CD8-positive, alpha-beta memory T cell (primary cell): ENCODE measurements around the gene PDCD1. TPM values are rescaled to one million over a fixed set of nuclear protein-coding genes. Genes with fewer than 3 reads are reported as not detected.
A peak's percentile ranks its signal among the peaks of the same experiment; 100 is the strongest.

Source experiments
- CTCF ChIA-PET: fragments of 350-600 bp; sonication (Branson Sonifier 250); formaldehyde crosslinking; loops from one replicate; lab custom pipeline; 2021; ENCODE audit warnings: antibody characterized with exemption; lab: Charles Lee
- POLR2A ChIA-PET: fragments of 350-600 bp; sonication (Branson Sonifier 250); formaldehyde crosslinking; loops from one replicate; lab custom pipeline; 2021; ENCODE audit warnings: antibody characterized with exemption; lab: Charles Lee
- DNase-seq, 5 donors: peaks; one replicate each; pipeline versions ENCODE4 v3.0.0 to v3.0.0-alpha.2; 2020 to 2022; ENCODE audit warnings: mixed read lengths in 1 of 5
- H3K27ac ChIP-seq: one replicate; pipeline ENCODE4 v1.7.0; 2013; ENCODE audit warnings: low read depth, mild to moderate bottlenecking, low read length, moderate library complexity
- H3K27me3 ChIP-seq: 2 replicates; pipeline ENCODE4 v1.7.0; 2013; ENCODE audit warnings: low read length, mild to moderate bottlenecking; ENCODE audit not compliant: insufficient read depth, poor library complexity, severe bottlenecking
- H3K36me3 ChIP-seq: 2 replicates; pipeline ENCODE4 v1.7.0; 2013; ENCODE audit warnings: mild to moderate bottlenecking, low read length, moderate library complexity; ENCODE audit not compliant: insufficient read depth
- H3K4me1 ChIP-seq: 2 replicates; pipeline ENCODE4 v1.7.0; 2013; ENCODE audit warnings: mild to moderate bottlenecking, low read length, moderate library complexity; ENCODE audit not compliant: insufficient read depth
- H3K4me3 ChIP-seq: 2 replicates; pipeline ENCODE4 v1.7.0; 2013; ENCODE audit warnings: mild to moderate bottlenecking, low read length
- H3K9me3 ChIP-seq: 2 replicates; pipeline ENCODE4 v1.7.0; 2013; ENCODE audit warnings: mild to moderate bottlenecking, low read length
- H3K27ac Mint-ChIP-seq, 8 donors: one replicate each; pipeline ENCODE4 v1.8.0; 2020 to 2021; ENCODE audit warnings: mixed read lengths in 8 of 8, mild to moderate bottlenecking in 6 of 8, inconsistent platforms in 3 of 8, moderate library complexity in 3 of 8
- H3K27me3 Mint-ChIP-seq, 2 donors: one replicate each; pipeline ENCODE4 v1.8.0; 2020 to 2021; ENCODE audit warnings: mixed read lengths in 2 of 2, mild to moderate bottlenecking in 1 of 2, moderate library complexity in 1 of 2
- H3K36me3 Mint-ChIP-seq, 3 donors: one replicate each; pipeline ENCODE4 v1.8.0; 2020 to 2021; ENCODE audit warnings: mixed read lengths in 3 of 3, inconsistent platforms in 1 of 3, mild to moderate bottlenecking in 1 of 3
- H3K4me1 Mint-ChIP-seq, 3 donors: one replicate each; pipeline ENCODE4 v1.8.0; 2020 to 2021; ENCODE audit warnings: mixed read lengths in 3 of 3, inconsistent platforms in 1 of 3, mild to moderate bottlenecking in 1 of 3
- H3K4me3 Mint-ChIP-seq, 7 donors: one replicate each; pipeline ENCODE4 v1.8.0; 2020 to 2021; ENCODE audit warnings: mixed read lengths in 7 of 7, mild to moderate bottlenecking in 6 of 7, moderate library complexity in 4 of 7, inconsistent platforms in 2 of 7
- H3K9me3 Mint-ChIP-seq, 5 donors: one replicate each; pipeline ENCODE4 v1.8.0; 2020 to 2022; ENCODE audit warnings: mixed read lengths in 5 of 5, mild to moderate bottlenecking in 3 of 5, moderate library complexity in 2 of 5, inconsistent platforms in 1 of 5
- polyA plus RNA-seq: library from polyadenylated mRNA; unstranded; fragments of 300-500 nt; fragmentation: Illumina TruSeq; gene quantifications from one replicate; pipeline ENCODE4 v1.2.3, GENCODE V29; 2021
- total RNA-seq, 2 experiments: library from RNA; stranded (reverse); gene quantifications; one replicate each; pipeline ENCODE4 v1.2.3, GENCODE V29; 2021

Gene PDCD1
- total and polyA plus RNA-seq, 3 experiments from 2014 or later, result 34.3 to 41.8 (median 39.3) TPM

DNA sequence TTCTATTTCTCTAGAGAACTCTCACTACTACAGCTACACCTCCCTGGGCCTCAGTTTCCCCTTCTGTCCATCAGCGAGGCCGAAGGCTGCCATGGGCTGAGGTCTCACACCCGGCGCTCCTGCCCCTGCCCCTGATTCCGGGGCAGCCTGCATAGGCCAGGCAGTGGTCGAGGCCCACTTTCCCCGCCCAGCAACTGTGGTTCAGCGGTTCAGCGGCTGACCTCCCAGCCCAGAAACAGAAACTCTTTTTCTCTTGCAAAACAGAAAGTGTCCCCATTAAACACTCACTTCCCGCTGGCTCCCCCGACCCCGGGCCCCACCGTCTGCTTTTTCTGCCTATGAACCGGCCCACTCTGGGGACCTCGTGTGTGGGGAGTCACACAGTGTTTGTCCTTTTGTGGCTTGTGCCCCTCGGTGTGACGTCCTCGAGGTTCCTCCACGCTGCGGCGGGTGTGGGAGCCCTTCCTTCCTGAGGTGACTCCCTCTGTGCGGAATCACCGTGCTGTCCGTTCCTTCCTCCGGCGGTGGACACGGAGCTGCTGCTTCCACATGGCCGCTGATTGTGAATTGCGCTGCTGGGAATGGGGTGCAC, 16.0 kb downstream of the PDCD1 start:
- peaks cover 23% of the 10 kb centered on the region for H3K4me1 ChIP-seq
- peak overlapping the region; percentile 41 for H3K4me3 ChIP-seq
- peak overlapping the region; percentile 48 for H3K27ac ChIP-seq
- H3K36me3 Mint-ChIP-seq, result no peaks in the 10 kb centered on the region
- no peaks in the 10 kb centered on the region for H3K27me3 Mint-ChIP-seq
- POLR2A ChIA-PET, result interaction anchor here (1.9 kb wide), 1 partner anchor 17 kb away, joined by 10 read pairs; no protein-coding TSS in a partner anchor
- peaks cover 0 to 2% (median 0%) of the 10 kb centered on the region in 5 donors for H3K9me3 Mint-ChIP-seq
- H3K4me3 Mint-ChIP-seq, result peak overlapping the region; percentile 79 to 91 (median 85)
- H3K27ac Mint-ChIP-seq, result peak overlapping the region; percentile 84 to 99 (median 94)
- no peaks in the 10 kb centered on the region for H3K9me3 ChIP-seq
- no peaks in the 10 kb centered on the region for H3K27me3 ChIP-seq
- peaks cover 36 to 52% (median 46%) of the 10 kb centered on the region in 3 donors for H3K4me1 Mint-ChIP-seq
- no peaks in the 10 kb centered on the region for H3K36me3 ChIP-seq
- DNase-seq, result peak; percentile 32 to 77 (median 63)
- CTCF ChIA-PET, result no interaction called here

DNA sequence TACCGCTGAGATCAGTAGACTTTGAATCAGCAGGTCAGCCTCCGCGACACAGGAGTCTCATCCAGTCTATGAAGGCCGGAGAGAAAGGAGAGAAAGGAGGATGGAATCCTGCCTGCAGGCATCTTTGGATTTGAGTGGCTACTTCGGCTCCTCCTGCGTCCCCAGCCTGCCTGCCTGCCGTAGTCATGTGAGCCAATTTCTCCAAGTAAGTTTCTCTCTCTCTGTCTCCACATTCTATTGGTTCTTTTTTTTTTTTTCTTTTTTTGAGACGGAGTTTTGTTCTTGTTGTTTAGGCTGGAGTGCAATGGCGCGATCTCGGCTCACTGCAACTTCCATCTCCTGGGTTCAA, 16.7 kb downstream of the PDCD1 start:
- Histone ChIP-seq H3K4me1 (peaks cover 23% of the 10 kb centered on the region), H3K27ac (no peak overlapping the region), H3K4me3 (no peak overlapping the region), H3K36me3 (no peaks in the 10 kb centered on the region), H3K27me3 (no peaks in the 10 kb centered on the region), H3K9me3 (no peaks in the 10 kb centered on the region)
- Mint-ChIP-seq H3K36me3 (no peaks in the 10 kb centered on the region), H3K27me3 (no peaks in the 10 kb centered on the region), H3K4me1 (peaks cover 36 to 52% (median 50%) of the 10 kb centered on the region in 3 donors), H3K27ac (peak overlapping the region in 7 of 8 donors; percentile 84 to 99 (median 96)), H3K9me3 (peaks cover 0 to 2% (median 0%) of the 10 kb centered on the region in 5 donors), H3K4me3 (peak overlapping the region in 3 of 7 donors; percentile 86 to 91 (median 86))
- ChIA-PET CTCF (interaction anchor here (1.1 kb wide), 1 partner anchor 17 kb away, joined by 3 read pairs; no protein-coding TSS in a partner anchor), POLR2A (no interaction called here)
- no peak for DNase-seq

DNA sequence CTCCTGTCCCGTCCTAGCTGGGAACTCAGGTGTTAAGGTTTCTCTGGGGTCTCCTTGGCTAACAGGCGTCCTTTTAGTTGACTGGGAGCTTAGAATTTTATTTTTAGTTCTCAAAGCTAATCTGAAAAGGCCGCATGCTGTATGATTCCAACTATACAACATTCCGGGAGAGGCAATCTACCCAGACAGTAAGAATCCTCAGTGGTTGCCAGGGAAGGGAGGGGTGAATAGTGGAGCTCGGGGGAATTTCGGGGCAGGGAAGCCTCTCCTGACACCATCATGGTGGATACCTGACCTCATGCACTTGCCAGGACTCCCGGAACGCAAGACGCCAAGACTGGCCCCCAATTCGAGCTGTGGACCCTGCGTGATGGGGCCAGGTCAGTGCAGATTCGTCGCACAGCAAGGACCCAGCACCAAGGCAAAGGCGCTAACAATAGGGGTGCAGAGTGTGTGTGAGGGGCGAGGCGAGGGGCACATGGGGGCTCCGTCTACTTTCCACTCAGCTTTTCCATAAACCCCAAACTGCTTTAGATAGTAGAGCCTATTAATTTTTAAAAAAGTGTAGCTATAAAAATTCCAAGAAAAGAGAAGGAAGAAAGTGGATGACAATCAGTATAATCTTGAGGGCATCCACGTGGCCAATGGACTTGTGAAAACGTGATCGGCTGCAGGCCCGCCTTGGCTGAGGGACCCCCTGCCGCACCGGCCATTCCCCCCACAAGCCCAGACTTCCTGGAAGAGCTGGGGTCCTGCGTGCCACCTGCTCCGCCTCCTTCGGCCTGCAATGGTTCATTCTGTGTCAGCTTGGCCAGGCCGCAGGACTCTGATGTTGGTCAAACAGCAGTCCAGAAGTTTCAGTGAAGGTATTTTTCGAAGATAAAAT, 17.3 kb downstream of the PDCD1 start:
- H3K4me1 Mint-ChIP-seq, result peaks cover 35 to 50% (median 47%) of the 10 kb centered on the region in 3 donors
- ChIA-PET CTCF (interaction anchor here (1.1 kb wide), 2 partner anchors 16 to 27 kb away, joined by 3 to 8 read pairs; partner anchors contain the start of gene RTP5), POLR2A (no interaction called here)
- Histone ChIP-seq H3K36me3 (no peaks in the 10 kb centered on the region), H3K9me3 (no peaks in the 10 kb centered on the region), H3K27me3 (no peaks in the 10 kb centered on the region), H3K4me3 (no peak overlapping the region), H3K27ac (no peak overlapping the region), H3K4me1 (peaks cover 23% of the 10 kb centered on the region)
- H3K4me3 Mint-ChIP-seq, result peak overlapping the region in 2 of 7 donors; percentile 37 to 44
- peaks cover 0 to under 1% (median 0%) of the 10 kb centered on the region in 5 donors for H3K9me3 Mint-ChIP-seq
- H3K36me3 Mint-ChIP-seq, result no peaks in the 10 kb centered on the region
- peak overlapping the region in 7 of 8 donors; percentile 47 to 97 (median 84) for H3K27ac Mint-ChIP-seq
- no peaks in the 10 kb centered on the region for H3K27me3 Mint-ChIP-seq
- DNase-seq, result no peak

DNA sequence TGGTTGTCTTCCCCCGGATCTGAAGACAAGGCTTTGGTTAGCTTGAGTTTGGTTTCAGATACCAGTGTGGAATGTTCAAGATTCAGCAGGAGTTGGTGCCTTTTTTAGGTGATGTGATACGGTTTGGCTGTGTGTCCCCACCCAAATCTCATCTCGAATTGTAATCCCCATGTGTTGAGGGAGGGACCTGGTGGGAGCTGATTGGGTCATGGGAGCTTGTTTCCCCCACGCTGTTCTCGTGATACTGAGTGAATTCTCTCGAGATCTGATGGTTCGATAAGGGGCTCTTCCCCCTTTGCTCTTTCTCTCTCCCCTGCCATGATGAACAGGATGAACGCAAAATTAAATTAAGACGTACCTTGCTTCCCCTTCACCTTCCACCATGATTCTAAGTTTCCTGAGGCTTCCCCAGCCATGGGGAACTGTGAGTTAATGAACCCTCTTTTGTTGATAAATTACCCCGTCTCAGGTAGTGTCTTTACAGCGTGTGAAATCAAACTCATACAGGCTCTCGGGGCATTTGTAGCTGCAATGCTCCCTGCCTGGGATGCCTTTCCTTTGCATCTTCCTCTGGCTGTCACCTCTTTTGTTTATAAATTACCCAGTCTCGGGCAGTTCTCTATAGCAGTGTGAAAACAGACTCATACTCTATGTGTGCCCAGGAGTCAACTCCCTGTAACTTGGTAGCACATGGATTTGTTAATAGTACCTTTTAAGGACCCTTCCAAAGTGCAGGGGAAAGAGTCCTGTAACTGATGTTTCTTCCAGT, 21.3 kb downstream of the PDCD1 start:
- Mint-ChIP-seq H3K36me3 (no peaks in the 10 kb centered on the region), H3K27ac (peak overlapping the region in 2 of 8 donors; percentile 45 to 52), H3K4me3 (no peak overlapping the region), H3K27me3 (peaks cover 0 to 3% of the 10 kb centered on the region in 2 donors), H3K4me1 (peaks cover 22 to 26% (median 26%) of the 10 kb centered on the region in 3 donors), H3K9me3 (no peaks in the 10 kb centered on the region)
- CTCF ChIA-PET, result interaction anchor here (1.1 kb wide), 1 partner anchor 41 kb away, joined by 3 read pairs; no protein-coding TSS in a partner anchor
- POLR2A ChIA-PET, result no interaction called here
- Histone ChIP-seq H3K27me3 (no peaks in the 10 kb centered on the region), H3K36me3 (no peaks in the 10 kb centered on the region), H3K9me3 (no peaks in the 10 kb centered on the region), H3K4me3 (no peak overlapping the region), H3K4me1 (no peaks in the 10 kb centered on the region), H3K27ac (no peak overlapping the region)
- no peak for DNase-seq

DNA sequence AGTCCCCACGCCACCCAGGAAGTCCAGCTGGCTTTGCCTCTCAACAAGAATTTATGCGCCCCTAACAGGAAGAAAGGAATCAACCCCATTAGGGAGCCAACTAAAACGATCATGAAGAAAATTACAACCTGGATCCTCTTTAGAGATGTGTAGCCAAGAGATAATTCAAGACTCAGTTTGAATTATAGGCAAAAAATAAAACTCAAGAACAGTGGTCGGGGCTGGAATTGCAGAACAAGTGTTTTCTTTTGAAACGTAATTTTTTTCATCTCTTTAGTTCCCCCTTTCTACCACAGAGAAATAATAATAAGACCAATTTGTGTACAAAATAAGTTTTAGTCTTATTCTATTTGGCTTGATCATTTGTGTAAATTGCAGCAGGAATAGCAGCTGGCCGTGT, 22.4 kb downstream of the PDCD1 start:
- H3K4me1 Mint-ChIP-seq, result peaks cover 17 to 21% (median 21%) of the 10 kb centered on the region in 3 donors
- peaks cover 0 to 4% of the 10 kb centered on the region in 2 donors for H3K27me3 Mint-ChIP-seq
- H3K36me3 ChIP-seq, result no peaks in the 10 kb centered on the region
- no peaks in the 10 kb centered on the region for H3K4me1 ChIP-seq
- ChIA-PET POLR2A (no interaction called here), CTCF (no interaction called here)
- no peaks in the 10 kb centered on the region for H3K27me3 ChIP-seq
- no peak overlapping the region for H3K27ac Mint-ChIP-seq
- H3K4me3 Mint-ChIP-seq, result no peak overlapping the region
- DNase-seq, result no peak
- H3K36me3 Mint-ChIP-seq, result no peaks in the 10 kb centered on the region
- H3K27ac ChIP-seq, result no peak overlapping the region
- H3K9me3 ChIP-seq, result no peaks in the 10 kb centered on the region
- no peaks in the 10 kb centered on the region for H3K9me3 Mint-ChIP-seq
- no peak overlapping the region for H3K4me3 ChIP-seq

DNA sequence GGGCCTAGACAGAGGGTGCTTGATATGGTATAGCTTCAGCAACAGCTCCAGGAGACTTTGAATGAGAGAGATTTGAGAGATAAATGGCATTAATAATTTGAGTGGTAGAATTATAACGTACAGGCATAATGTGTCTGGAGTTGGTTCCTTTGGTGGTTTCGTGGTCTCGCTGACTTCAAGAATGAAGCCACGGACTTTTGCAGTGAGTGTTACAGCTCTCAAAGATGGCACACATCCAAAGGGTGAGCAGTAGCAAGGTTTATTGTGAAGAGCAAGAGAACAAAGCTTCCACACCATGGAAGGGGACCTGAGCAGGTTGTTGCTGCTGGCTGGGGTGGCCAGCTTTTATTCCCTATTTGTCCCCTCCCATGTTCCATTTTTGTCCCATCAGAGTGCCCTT, 23.1 kb downstream of the PDCD1 start:
- Histone ChIP-seq H3K4me3 (no peak overlapping the region), H3K4me1 (no peaks in the 10 kb centered on the region), H3K27me3 (no peaks in the 10 kb centered on the region), H3K27ac (no peak overlapping the region), H3K36me3 (no peaks in the 10 kb centered on the region), H3K9me3 (no peaks in the 10 kb centered on the region)
- no peak overlapping the region for H3K4me3 Mint-ChIP-seq
- CTCF ChIA-PET, result no interaction called here
- H3K4me1 Mint-ChIP-seq, result peaks cover 15 to 17% (median 16%) of the 10 kb centered on the region in 3 donors
- H3K36me3 Mint-ChIP-seq, result no peaks in the 10 kb centered on the region
- no peaks in the 10 kb centered on the region for H3K9me3 Mint-ChIP-seq
- H3K27ac Mint-ChIP-seq, result peak overlapping the region in 2 of 8 donors; percentile 1
- peaks cover 0 to 4% of the 10 kb centered on the region in 2 donors for H3K27me3 Mint-ChIP-seq
- no peak for DNase-seq
- POLR2A ChIA-PET, result no interaction called here

DNA sequence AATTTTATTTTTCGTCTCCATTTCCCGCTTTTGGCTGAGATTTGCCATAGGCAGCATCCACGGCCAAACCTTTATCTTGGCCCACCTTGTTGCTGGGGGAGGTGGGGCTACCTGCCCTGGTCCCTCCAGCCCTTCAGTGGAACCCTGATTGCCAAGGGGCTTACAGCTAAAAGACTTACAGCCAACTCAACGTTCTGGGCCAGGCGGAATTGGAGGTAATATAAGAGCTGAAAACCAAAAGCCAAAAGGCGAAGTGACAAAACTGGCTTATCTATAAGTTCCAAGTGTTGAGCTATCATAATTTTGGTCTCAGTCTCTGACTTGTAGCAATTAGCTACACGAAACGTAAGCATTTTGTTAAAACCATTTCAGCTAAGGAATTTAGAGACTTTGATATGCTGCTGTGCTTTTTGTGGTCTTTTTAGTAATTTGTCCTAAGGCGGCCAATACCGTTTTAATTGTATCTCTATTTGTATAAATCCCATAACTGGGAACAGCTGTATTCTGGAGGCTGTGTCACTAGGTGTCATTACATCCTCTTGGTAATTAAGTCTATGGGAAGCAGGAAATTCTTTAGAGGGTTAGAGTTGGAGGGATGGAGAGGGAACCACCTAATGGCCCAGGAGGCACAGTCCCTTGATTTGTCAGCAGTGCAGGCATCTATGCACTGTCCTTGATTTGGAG, 24.0 kb downstream of the PDCD1 start:
- H3K36me3 Mint-ChIP-seq, result no peaks in the 10 kb centered on the region
- ChIA-PET POLR2A (interaction anchor here (0.6 kb wide), 1 partner anchor 84 kb away, joined by 3 read pairs; no protein-coding TSS in a partner anchor), CTCF (interaction anchor here (0.8 to 1.0 kb wide), 2 partner anchors 10 to 11 kb away, joined by 3 to 4 read pairs; no protein-coding TSS in a partner anchor)
- Histone ChIP-seq H3K36me3 (no peaks in the 10 kb centered on the region), H3K4me1 (no peaks in the 10 kb centered on the region), H3K9me3 (no peaks in the 10 kb centered on the region), H3K27me3 (no peaks in the 10 kb centered on the region), H3K27ac (no peak overlapping the region), H3K4me3 (no peak overlapping the region)
- H3K9me3 Mint-ChIP-seq, result no peaks in the 10 kb centered on the region
- peak overlapping the region in 1 of 8 donors; percentile 15 for H3K27ac Mint-ChIP-seq
- no peak for DNase-seq
- H3K4me1 Mint-ChIP-seq, result peaks cover 12 to 17% (median 13%) of the 10 kb centered on the region in 3 donors
- H3K27me3 Mint-ChIP-seq, result peaks cover 0 to 4% of the 10 kb centered on the region in 2 donors
- no peak overlapping the region for H3K4me3 Mint-ChIP-seq
